ENCODE data around the gene PGBD1. TPM values are rescaled to one million over a fixed set of nuclear protein-coding genes. Genes with fewer than 3 reads are reported as not detected.

PGBD1 gene
- total RNA-seq, 1 experiment from 2014 or later: 2.5 TPM

DNA sequence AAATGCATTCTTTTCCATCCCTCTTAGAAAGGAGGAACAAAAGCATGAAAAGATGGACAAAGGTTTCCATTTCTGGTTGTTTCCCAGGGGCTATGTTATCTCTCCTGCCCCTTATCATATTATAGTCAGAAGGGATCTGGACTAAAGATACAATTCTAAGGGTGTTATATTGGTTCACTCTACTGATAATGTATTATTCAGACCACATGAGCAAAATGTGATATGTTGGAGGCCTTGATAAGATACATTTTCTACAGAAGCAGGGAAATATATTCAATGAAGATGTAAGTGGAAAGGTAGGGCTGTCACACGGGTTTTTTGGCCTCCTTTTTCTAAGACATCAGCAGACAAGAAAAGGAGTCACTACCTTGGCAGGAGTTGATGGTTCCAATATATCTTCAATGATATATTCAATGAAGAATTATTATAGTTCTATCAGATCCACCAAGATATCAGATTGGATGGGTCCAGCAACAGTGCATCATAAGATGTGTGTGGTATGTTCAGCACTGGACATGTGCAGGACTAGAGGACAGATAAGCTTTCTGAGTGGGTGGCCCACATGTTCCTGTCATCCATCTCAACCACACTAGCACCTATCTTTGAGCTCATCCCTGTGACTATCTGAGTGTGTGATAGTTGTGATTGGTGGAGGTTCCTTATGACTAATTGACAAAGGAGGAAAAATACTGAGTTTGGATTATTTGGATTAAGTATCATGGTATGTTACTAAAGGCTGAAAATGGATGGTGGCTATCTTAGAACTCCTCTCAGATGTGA is 62.7 kb downstream of the PGBD1 start:
- Mint-ChIP-seq H3K4me1 (ENCODE audit: insufficient read depth, unreplicated experiment) (no peaks in the 10 kb centered on the region), H3K4me3 (ENCODE audit: unreplicated experiment) (no peak overlapping the region), H3K36me3 (ENCODE audit: insufficient read depth, unreplicated experiment) (no peaks in the 10 kb centered on the region), H3K27ac (ENCODE audit: low read depth, unreplicated experiment) (no peak overlapping the region), H3K27me3 (ENCODE audit: insufficient read depth, unreplicated experiment) (peaks cover 20% of the 10 kb centered on the region), H3K9me3 (ENCODE audit: unreplicated experiment) (no peaks in the 10 kb centered on the region)
- BruUV-seq (replicated peaks): no TSS peak
- intact Hi-C loops (cut with micrococcal nuclease): no loop called here
- no peak for DNase-seq (ENCODE audit: unreplicated experiment)
- CTCF ChIA-PET: interaction anchor here (0.6 kb wide), 1 partner anchor 12 kb away, joined by 3 read pairs; no protein-coding TSS in a partner anchor
- TF ChIP-seq, protein P1, sequence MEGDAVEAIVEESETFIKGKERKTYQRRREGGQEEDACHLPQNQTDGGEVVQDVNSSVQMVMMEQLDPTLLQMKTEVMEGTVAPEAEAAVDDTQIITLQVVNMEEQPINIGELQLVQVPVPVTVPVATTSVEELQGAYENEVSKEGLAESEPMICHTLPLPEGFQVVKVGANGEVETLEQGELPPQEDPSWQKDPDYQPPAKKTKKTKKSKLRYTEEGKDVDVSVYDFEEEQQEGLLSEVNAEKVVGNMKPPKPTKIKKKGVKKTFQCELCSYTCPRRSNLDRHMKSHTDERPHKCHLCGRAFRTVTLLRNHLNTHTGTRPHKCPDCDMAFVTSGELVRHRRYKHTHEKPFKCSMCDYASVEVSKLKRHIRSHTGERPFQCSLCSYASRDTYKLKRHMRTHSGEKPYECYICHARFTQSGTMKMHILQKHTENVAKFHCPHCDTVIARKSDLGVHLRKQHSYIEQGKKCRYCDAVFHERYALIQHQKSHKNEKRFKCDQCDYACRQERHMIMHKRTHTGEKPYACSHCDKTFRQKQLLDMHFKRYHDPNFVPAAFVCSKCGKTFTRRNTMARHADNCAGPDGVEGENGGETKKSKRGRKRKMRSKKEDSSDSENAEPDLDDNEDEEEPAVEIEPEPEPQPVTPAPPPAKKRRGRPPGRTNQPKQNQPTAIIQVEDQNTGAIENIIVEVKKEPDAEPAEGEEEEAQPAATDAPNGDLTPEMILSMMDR (IDR thresholded peaks at IDR 0.05; ENCODE audit: unreplicated experiment): no peak
- POLR2A ChIA-PET: no interaction called here

DNA sequence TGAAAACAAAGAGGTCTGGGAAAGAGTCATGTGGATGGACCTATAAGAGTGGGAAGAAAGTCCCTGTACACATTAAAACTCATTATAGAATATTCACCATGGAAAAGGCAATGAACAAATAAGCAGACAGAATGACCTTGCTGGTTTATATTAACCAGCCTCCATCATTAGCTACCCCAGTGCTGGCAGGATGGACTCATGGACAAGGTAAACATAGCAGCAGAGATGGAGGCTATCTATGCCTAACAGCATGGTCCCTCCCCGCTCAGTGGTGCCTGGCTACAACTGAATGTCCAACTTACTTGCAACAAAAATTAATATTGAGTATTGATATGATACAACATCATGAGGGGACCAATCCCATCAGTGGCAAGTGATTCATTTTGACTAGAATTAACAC is 63.8 kb downstream of the PGBD1 start:
- Mint-ChIP-seq H3K4me3 (ENCODE audit: unreplicated experiment) (no peak overlapping the region), H3K27ac (ENCODE audit: low read depth, unreplicated experiment) (no peak overlapping the region), H3K9me3 (ENCODE audit: unreplicated experiment) (no peaks in the 10 kb centered on the region), H3K36me3 (ENCODE audit: insufficient read depth, unreplicated experiment) (no peaks in the 10 kb centered on the region), H3K27me3 (ENCODE audit: insufficient read depth, unreplicated experiment) (peaks cover 20% of the 10 kb centered on the region), H3K4me1 (ENCODE audit: insufficient read depth, unreplicated experiment) (peaks cover 6% of the 10 kb centered on the region)
- intact Hi-C loops (cut with micrococcal nuclease): no loop called here
- TF ChIP-seq, protein P1 (IDR thresholded peaks at IDR 0.05; ENCODE audit: unreplicated experiment): no peak
- no TSS peak for BruUV-seq (replicated peaks)
- no peak for DNase-seq (ENCODE audit: unreplicated experiment)
- ChIA-PET CTCF (interaction anchor here (0.7 to 1.6 kb wide), 2 partner anchors 64 to 178 kb away, joined by 3 to 5 read pairs; partner anchors contain the start of gene PGBD1), POLR2A (interaction anchor here (0.7 kb wide), 1 partner anchor 207 kb away, joined by 3 read pairs; no protein-coding TSS in a partner anchor)

DNA sequence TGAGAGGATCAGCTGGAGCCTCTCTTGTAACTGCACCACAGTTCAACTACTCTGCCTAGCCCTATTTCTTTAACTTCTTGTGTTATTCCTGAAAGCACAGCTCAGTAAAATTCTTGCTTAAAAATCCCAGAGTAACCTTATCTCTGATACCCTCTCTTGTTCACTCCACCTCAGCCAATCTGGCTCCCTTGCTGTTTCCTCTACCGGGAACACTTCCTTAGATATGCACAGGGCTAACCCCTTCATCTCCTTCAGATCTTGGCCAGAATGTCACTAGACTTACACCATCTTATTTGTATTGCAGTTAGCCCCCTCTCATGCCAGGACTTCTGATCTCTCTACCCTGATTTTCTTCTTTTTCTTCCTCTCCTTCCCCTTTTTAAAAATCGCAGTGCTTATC is 65.7 kb downstream of the PGBD1 start:
- no TSS peak for BruUV-seq (replicated peaks)

More for the DNA sequence above, 65.7 kb downstream of the PGBD1 start:
- Mint-ChIP-seq H3K27me3 (ENCODE audit: insufficient read depth, unreplicated experiment) (peaks cover 20% of the 10 kb centered on the region), H3K9me3 (ENCODE audit: unreplicated experiment) (no peaks in the 10 kb centered on the region), H3K36me3 (ENCODE audit: insufficient read depth, unreplicated experiment) (peaks cover 2% of the 10 kb centered on the region), H3K4me1 (ENCODE audit: insufficient read depth, unreplicated experiment) (peaks cover 6% of the 10 kb centered on the region), H3K27ac (ENCODE audit: low read depth, unreplicated experiment) (no peak overlapping the region), H3K4me3 (ENCODE audit: unreplicated experiment) (no peak overlapping the region)
- TF ChIP-seq, protein P1 (IDR thresholded peaks at IDR 0.05; ENCODE audit: unreplicated experiment): no peak
- ChIA-PET CTCF (interaction anchor here (0.5 to 0.7 kb wide), 3 partner anchors 17 to 1783 kb away, joined by 3 read pairs; no protein-coding TSS in a partner anchor), POLR2A (interaction anchor here (0.6 to 2.4 kb wide), 3 partner anchors 11 to 58 kb away, joined by 3 to 15 read pairs (median 9); partner anchors contain the start of gene ZSCAN31)
- intact Hi-C loops (cut with micrococcal nuclease): no loop called here
- no peak for DNase-seq (ENCODE audit: unreplicated experiment)
